NCI-H1417 (cell line): ENCODE data around the gene MAFF.
"Not testable (repeated sequence)": the region's sequence is repeated elsewhere in the genome, so short reads cannot be mapped to it uniquely, and the experiment has no call there.

Source experiments
- DNase-seq, 3 experiments: peaks; one replicate each; lab custom pipeline; 2025; lab: John Stamatoyannopoulos, UW

Gene MAFF

GRCh38 chr22:38223289-38223960 lies 21.6 kb downstream of the MAFF start:
- peak in 1 of 3 experiments; percentile 5 for DNase-seq

DNA sequence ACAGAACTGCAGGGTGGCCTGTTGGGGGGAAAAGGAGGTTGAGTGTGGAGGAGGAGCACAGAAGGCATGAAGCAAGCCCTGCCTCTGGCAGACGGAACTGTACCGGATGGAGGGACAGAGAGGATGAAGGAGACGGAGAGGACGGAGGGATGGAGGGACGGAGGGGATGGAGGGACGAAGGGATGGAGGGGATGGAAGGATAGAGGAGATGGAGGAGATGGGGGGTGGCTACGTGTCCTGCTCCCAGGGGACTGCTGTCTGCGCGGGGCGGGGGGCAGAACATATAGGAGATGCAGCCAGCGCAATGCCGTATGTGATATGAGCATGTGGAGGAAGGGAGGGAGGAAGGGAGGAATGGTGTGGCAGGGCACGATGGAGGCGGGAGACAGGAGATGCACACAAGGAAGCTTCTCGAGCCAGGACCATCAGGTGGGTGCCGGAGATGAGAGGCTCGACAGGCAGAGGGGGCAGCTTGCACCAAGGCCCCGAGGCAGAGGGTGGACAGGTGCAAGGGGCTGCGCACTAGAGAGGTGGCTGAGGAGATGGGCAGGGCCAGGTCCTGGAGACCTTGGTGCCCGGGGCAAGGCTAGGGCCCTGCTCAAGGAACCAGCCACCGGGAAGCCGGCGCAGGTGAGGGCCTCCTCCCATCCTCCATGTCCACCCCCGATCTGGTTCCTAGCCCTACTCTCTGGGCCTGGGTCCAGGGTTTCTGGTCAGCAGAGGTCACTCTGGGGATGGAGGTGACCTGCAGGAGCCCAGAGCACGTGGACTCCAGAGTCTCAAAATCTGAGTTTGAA lies 25.3 kb downstream of the MAFF start:
- no peak for DNase-seq

DNA sequence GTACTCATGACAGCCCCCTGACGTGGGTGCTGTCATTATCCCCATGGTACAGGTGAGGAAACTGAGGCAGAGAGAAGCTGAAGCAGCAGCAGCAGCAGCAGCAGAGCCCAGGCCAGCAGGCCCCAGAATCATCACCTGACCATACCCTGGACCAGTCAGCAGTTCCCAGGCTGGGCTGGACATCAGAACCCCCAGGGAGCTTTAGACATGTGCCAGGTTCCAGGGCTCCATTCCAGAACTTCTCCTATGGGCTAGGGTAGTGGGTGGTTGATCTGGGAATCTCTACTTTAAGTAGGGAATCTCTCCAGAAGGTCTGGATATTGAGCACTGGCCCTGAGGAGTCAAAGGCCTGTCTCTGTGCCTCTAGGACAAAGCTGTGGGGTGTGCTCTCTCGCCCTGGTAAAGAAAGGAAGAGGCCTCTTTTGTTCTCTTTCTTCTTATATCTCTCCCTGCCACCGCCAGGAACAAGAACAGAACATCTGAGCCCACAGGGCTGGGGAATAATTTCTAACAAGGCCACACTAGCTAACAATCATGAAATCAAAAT lies 26.6 kb downstream of the MAFF start:
- no peak for DNase-seq

- peak in 2 of 3 experiments; percentile 17 to 48 for DNase-seq
Observed at GRCh38 chr22:38228873-38229740, 27.3 kb downstream of the MAFF start.

GRCh38 chr22:38230108-38230825 lies 28.5 kb downstream of the MAFF start:
- no peak for DNase-seq

- DNase-seq, result no peak
Observed at GRCh38 chr22:38230916-38231315, 29.1 kb downstream of the MAFF start.

- DNase-seq, result no peak
Observed at GRCh38 chr22:38232196-38232595, 30.4 kb downstream of the MAFF start.

DNA sequence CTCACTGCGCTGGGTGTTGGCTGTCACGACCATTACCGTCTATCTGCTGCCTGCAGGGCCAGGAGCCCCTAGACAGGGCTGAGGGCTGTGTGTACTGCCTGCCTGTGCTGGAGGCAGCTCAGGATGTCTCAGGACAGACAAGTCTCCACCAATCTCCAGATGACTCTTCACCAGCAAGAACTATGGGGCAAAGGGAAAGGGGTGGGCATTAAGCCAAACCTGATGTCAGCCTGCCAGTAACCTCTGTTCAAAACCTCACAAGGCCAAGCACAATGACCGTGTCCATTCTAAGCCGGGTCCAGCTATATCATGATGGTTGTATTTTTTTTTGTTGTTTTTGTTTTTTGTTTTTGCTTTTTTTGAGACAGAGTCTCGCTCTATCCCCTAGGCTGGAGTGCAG lies 31.6 kb downstream of the MAFF start:
- DNase-seq, result no peak

DNA sequence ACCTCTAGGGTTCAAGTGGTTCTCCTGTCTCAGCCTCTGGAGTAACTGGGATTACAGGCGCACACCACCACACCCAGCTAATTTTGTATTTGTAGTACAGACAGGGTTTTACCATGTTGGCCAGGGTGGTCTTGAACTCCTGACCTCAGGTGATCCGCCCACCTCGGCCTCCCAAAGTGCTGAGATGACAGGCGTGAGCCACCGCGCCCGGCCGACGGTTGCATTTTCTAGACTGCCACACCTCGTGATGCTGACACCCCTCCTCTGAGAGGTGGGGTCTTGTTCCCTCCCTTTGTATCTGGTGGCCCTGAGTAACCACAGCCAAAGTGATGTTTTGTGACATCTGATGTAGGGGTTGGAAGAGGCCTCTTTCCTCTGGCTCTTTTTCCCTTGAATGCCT lies 32.1 kb downstream of the MAFF start:
- DNase-seq, result not testable (repeated sequence)

DNA sequence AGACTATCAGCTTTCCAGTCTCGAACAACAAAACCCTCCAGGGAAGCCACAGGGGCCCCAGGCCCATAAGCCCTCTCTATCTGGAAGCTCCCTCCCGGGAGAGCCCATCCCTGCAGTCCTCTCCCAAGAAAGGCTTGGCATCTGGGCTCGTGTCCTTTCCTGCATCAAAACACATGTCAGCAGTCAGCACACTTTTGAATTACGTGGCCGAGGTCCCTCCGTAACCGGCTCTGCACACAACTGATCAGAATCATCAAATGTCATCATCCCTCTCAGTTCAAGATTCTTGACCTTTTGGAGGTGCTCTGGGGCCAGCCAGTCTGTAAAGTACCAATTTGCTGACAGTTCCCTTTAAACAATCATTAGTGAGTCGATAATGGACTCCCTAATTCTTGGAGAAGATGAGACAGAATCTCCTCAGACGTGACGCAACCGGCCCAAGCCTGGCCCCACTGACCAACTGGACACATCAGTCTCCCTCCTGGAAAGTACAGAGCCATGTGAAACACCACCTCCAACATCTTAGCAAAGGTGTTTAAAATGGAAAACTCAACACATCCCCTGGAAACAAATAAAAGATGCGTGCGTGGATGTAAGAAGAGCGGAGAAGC lies 33.6 kb downstream of the MAFF start:
- no peak for DNase-seq

GRCh38 chr22:38236786-38237185 lies 35.0 kb downstream of the MAFF start:
- DNase-seq, result no peak

GRCh38 chr22:38238519-38239071 lies 36.8 kb downstream of the MAFF start:
- DNase-seq, result no peak

GRCh38 chr22:38239101-38239761 lies 37.4 kb downstream of the MAFF start:
- DNase-seq, result no peak

- DNase-seq, result peak in 2 of 3 experiments; percentile 27 to 60
Observed at GRCh38 chr22:38240734-38241252, 39.0 kb downstream of the MAFF start.

- DNase-seq, result peak; percentile 59 to 96 (median 88)
Observed at GRCh38 chr22:38243007-38243765, 41.4 kb downstream of the MAFF start.

GRCh38 chr22:38244106-38244505 lies 42.3 kb downstream of the MAFF start:
- DNase-seq, result no peak

GRCh38 chr22:38246046-38246658 lies 44.4 kb downstream of the MAFF start:
- no peak for DNase-seq

DNA sequence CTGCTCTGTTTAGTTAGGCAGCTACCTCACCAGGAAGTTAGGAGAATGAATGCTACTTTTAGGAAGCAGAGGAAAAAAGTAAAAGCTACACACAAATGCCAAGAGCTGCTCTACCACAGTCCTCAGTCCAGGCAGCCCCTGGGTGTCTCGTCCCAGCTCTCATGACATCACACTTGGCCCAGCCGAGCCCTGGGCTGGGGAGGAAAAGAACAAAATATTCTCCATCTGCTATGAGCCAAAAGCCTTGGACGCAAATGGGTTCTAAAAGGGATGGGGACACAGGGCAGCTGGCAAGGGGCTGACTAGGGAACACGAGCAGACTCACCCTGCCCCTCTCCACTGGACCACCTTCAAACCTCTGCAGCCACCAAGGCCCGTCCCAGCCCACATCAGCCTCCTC lies 44.9 kb downstream of the MAFF start:
- DNase-seq, result no peak

- no peak for DNase-seq
Observed at GRCh38 chr22:38247713-38248112, 45.9 kb downstream of the MAFF start.
